ENCODE measurements around the gene PRMT2.

Gene PRMT2

GRCh38 chr21:46649356-46649755 lies 13.9 kb downstream of the PRMT2 start:
- DNase-seq (ENCODE audit: low read depth) = no peak
- TF ChIP-seq CTCF (IDR thresholded peaks at IDR 0.05; ENCODE audit: control insufficient read depth, extremely low read depth, insufficient read depth) = no peak
- no peak overlapping the region for H3K4me3 ChIP-seq (ENCODE audit: low read depth, low read length)

- no peak for TF ChIP-seq CTCF (IDR thresholded peaks at IDR 0.05; ENCODE audit: control insufficient read depth, extremely low read depth, insufficient read depth)
- no peak overlapping the region for H3K4me3 ChIP-seq (ENCODE audit: low read depth, low read length)
- no peak for DNase-seq (ENCODE audit: low read depth)
Observed at GRCh38 chr21:46650476-46651098, 15.1 kb downstream of the PRMT2 start.

GRCh38 chr21:46651121-46651520 lies 15.6 kb downstream of the PRMT2 start:
- no peak for TF ChIP-seq CTCF (IDR thresholded peaks at IDR 0.05; ENCODE audit: control insufficient read depth, extremely low read depth, insufficient read depth)
- no peak for DNase-seq (ENCODE audit: low read depth)
- H3K4me3 ChIP-seq (ENCODE audit: low read depth, low read length) = no peak overlapping the region

GRCh38 chr21:46655230-46655629 lies 19.8 kb downstream of the PRMT2 start:
- no peak for TF ChIP-seq CTCF (IDR thresholded peaks at IDR 0.05; ENCODE audit: control insufficient read depth, extremely low read depth, insufficient read depth)
- no peak overlapping the region for H3K4me3 ChIP-seq (ENCODE audit: low read depth, low read length)
- DNase-seq (ENCODE audit: low read depth) = no peak

- no peak for DNase-seq (ENCODE audit: low read depth)
- TF ChIP-seq CTCF (IDR thresholded peaks at IDR 0.05; ENCODE audit: control insufficient read depth, extremely low read depth, insufficient read depth) = no peak
- H3K4me3 ChIP-seq (ENCODE audit: low read depth, low read length) = no peak overlapping the region
Observed at GRCh38 chr21:46656820-46657219, 21.3 kb downstream of the PRMT2 start.

- H3K4me3 ChIP-seq (ENCODE audit: low read depth, low read length) = no peak overlapping the region
- TF ChIP-seq CTCF (IDR thresholded peaks at IDR 0.05; ENCODE audit: control insufficient read depth, extremely low read depth, insufficient read depth) = no peak
- no peak for DNase-seq (ENCODE audit: low read depth)
Observed at GRCh38 chr21:46660505-46660904, 25.0 kb downstream of the PRMT2 start.

- no peak for TF ChIP-seq CTCF (IDR thresholded peaks at IDR 0.05; ENCODE audit: control insufficient read depth, extremely low read depth, insufficient read depth)
- no peak for DNase-seq (ENCODE audit: low read depth)
- H3K4me3 ChIP-seq (ENCODE audit: low read depth, low read length) = no peak overlapping the region
Observed at GRCh38 chr21:46661211-46661625, 25.7 kb downstream of the PRMT2 start.

Data from LNCaP clone FGC (cell line).